GM10847 (cell line): ENCODE measurements around the gene PGM2L1.

Source experiments
- POLR2A ChIP-seq: IDR thresholded peaks from 2 replicates; pipeline ENCODE4 v1.6.1; 2011; ENCODE audit not compliant: insufficient read length; ENCODE audit errors: extremely low read depth

Gene PGM2L1

DNA sequence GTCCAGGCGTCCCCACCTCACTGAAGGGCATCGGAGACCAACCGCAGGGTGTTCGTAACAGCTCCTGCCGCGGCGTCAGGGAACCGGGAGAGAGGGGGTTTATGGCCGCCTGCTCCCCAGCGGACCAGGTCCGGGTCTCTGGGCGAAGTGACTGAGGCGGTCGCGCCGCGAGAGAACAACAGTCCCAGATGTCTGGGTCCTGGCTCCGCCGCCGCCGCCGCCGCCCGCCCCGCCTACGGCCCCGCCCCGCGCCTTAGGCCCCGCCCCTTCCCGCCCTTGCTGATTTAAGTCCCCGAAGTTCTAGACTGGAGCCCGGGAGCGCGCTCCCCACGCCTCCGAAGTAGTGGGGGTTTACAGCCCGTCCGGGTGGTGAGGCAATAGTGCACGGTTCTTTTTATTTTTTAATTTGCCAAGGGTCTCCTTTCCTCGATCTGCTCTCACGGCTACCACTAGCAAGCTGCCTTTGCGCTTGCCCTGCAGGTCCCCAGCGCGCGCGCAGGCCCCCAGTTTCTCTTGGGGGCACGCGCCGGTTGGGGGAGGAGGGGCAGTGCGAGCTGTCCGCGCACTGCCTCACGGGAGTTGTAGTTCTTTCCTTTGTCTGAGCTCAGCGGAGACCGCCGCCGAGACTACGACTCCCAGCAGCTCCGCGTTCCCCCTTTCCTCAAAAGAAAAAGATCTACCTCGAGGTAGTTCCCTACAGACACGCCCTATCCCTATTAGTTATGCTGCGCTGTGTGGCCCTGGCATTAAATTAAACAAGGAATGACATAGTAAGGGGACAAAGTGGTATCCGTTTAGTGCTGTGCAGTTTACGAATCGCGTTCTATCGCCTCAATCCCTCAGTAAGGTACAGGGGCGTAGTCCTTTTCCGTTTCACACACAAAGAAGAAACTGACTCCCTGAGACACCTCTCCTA, at the start of gene PGM2L1:
TSS of gene PGM2L1 (minus strand) at position 190 of the 916 bp plus-strand sequence. CDS start 272 bp downstream, outside the sequence.
- TF ChIP-seq POLR2A: peak; percentile 34

DNA sequence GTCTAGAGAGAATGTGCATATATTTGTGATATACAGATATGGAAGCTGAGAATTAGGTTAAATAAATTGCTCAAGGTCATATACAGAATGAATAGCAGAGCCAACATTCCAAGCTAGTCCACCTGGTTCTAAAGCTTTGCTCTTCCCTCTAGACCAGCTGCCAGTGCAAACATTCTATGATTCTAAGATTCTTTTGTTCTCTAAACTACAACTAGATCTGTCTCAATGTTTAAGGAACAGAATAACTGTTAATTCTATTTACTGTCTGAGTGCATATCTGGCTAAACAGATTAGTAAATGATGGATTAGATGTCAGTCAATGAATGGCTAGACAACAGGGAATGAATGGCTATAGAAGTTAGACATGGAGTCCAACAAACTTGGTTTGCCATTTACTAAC, 49.5 kb upstream of the PGM2L1 start:
- no peak for TF ChIP-seq POLR2A

DNA sequence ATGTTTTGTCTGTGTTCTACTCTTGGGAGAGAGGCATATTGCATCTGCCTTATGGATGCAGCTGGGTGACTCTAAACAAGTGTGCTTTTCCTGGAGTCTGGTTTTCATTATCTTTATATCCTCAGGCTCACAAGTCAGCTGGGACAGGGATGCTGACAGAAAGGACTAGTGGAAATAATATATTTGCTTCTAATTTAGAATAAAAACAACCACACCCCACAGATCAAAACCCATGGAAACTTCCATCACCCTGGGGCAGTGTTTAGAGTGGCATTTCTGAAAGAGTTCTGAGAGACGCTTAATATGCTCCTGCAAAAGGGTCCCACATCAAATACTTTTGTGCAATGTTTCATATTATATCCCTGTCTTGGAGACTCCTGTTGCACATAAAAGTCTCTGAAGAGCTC, 48.3 kb upstream of the PGM2L1 start:
- no peak for TF ChIP-seq POLR2A

DNA sequence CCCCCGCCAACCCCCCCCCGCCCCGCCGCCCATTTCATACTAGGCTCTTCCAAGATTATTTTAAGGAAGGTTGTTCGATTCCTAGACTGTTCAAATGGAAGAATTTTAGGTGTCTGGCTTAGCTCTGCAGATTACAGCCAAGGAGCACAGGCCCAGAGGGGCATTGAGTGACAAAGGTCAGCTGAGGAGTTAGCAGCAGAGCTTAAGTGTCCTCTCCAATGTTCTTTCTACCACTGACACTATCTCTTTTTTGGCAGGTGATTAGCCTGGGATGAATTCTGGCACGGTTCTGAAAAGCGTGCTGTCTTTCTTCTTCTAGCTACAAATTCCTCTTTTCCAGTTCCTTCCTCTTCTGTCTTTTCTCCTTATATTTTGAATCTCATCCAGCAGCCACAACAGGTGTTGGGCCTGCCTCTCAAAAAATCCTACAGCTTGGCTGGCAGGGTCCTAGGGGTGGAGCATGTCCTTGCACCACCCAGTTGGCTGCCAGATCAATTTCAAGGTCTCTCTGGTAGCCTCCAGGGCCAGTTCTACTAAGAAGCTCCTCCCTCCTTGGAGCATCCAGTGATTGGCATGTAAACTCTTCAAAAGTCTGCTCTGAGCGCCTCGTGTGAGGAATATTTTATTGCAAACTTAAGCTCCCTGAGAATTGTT, 46.1 kb upstream of the PGM2L1 start:
- no peak for TF ChIP-seq POLR2A

DNA sequence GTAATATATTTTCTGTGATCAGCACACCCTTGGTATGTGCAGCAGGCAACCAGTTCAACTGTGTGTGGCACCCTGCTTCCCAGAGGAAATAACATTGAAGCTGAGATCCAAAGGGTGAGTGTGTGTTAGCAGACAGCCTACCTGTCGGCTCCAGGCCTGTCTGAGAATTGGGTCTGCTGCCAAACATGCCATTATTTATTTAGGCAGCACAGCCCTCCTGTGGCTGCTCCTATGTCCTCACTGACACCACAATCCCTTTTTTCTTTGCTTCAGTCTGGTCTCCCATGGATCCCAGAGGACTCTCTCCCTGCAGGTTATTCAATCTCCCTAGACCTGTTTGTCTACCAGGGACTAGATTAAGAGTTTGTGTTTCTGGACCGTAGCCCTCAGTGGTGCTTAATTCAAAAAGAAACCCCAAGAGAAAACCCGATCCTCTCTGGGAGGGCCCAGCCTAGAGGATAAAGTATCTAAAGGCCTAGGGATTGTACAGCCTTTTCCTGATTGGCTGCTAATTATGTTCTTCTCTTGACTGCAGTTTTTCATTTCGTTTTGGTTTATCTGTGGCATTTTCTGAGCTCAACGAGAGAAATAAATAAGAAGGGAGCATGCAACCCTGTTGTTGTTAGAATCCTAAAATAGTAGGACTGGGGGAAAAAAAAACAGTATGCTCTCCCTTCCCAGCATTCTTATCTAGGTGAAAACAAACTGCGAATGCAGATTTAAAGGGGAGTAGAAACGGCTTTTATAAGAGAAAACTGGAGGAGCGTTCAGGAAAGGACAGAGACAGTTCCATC, 45.0 kb upstream of the PGM2L1 start:
- no peak for TF ChIP-seq POLR2A

DNA sequence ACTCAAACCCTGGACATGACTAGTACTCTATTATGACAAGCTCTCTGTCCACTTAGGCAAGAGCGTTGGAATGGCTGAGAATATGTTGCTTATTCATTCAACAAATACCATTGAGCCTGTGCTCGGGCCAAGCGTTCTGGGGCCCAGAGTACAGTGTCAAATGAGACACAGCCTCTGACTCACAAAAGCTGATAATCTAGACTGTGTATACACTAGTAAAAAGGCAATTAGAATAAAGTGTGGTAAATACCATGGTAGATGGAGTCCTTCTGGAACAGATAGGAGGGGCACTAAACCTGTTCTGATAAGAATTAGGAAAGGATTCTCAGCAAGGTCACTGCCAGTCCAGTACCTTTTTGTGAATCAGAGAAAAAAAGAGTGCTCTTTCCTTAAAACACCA, 44.4 kb upstream of the PGM2L1 start:
- TF ChIP-seq POLR2A: no peak

DNA sequence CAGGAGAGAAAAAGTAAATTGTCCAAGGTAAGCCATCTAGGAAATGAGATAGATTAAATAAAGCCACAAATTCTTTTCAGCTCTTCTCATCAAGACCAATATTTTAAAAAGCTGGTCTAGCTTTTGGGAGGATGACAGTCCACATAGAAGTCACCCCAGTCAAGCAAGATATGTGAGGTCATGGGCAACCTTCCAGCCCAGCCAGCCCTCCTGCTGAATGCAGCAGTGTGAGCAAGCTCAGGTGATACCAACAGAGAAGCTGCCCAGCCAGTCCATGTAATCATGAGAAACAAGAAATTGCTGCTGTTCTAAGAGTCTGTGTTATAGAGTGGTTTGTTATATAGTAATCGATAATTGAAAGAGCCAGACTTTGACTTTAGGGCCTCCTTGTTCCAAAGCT, 40.4 kb upstream of the PGM2L1 start:
- TF ChIP-seq POLR2A: no peak

DNA sequence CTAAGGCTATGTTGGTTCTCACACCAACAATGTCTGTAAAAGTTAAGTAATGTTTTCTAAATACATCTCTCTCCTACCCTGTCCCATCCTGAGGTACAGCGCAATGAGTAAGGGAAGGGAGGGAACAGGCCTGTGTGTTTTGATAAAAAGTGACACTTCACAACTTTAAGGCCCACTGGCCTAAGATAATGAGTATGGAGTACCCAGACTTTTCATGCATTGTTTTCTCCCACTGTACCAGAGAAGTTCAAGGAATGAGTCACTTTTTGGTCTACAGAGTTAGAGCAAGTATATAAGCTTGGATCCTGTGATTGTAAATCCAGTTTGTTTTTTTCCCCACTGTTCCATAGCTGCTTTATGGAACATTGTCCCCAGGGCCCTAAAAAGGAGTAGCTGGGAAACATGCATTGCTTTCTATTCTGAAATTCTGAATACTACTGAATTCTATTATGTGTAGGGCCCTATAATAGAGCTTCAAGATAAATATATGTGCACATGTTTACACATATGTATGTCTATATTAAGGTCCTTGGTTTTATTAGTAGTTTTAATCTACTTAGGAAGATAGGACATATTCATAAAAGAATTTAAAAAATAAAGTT, 39.3 kb upstream of the PGM2L1 start:
- no peak for TF ChIP-seq POLR2A

DNA sequence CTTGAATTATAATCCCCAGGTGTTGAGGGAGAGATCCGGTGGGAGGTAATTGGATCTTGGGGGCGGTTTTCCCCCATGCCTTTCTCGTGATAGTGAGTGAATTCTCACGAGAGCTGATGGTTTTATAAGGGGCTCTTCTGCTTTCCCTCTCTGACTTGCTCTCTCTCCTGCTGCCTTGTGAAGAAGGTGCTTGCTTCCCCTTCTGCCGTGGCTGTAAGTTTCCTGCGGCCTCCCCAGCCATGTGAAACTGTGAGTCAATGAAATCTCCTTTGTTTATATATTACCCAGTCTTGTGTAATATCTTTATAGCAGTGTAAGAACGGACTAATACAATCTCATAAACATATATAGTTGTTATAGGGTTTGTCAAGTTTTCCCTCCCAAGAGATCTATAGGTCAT, 36.3 kb upstream of the PGM2L1 start:
- no peak for TF ChIP-seq POLR2A

DNA sequence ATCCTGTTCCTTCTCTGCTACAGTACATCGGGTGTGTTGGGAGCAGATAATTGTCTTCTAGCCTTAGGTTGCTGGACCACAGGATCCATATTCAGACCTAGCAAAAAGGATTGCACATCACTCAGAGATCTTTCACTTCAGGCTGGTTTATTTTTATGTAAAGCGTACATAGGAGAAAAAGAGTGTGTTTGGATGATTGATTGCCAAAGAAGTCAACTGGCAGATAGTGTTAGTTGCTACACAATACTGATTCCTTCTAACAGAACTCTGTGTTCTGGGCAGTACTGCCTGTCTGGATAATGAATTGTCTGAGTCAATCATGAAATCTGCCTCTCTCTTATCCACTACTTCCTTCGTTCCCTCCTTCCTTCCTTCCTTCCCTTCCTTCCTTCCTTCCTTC, 31.0 kb upstream of the PGM2L1 start:
- no peak for TF ChIP-seq POLR2A

DNA sequence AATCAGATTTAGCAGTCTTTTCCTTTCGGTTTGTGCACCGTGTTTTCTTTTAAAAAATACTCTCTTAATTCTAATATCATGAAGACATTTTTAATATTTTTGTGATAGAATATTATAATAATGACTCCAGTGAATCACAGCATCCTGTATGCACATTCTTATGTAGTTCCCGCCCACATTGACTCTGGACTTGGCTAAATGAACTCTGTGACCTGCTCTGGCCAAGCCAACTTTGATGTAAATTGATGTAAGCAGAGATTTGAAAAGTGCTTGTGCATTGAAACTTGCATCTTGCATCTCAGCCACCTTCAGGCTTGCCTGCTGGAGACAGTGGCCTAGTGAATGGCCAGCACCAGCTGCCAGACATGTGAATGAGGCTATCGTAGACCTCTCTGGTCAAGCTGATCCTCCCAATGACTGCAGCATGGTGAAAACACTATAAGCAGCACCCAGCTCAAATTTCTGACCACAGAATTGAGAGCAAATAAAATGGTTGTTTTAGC, 29.2 kb upstream of the PGM2L1 start:
- TF ChIP-seq POLR2A: no peak

DNA sequence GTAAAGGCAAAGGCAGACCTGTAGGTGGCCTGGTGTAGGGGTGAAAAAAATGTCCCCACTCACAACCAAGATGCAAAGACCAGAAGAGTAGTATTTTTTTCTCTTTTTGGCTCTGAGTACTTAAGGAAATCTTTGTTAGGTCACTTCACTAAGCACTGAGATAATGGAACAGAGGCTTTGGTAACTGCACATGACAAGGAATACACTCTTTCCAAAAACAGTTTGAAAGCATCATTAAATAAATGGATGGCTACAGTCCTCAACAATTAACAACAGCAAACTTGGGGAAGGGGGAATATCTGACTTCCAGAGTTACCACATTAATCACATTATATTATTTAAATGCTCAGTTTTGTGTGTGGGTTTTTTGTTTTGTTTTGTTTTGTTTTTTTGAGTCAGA, 26.9 kb upstream of the PGM2L1 start:
- no peak for TF ChIP-seq POLR2A

DNA sequence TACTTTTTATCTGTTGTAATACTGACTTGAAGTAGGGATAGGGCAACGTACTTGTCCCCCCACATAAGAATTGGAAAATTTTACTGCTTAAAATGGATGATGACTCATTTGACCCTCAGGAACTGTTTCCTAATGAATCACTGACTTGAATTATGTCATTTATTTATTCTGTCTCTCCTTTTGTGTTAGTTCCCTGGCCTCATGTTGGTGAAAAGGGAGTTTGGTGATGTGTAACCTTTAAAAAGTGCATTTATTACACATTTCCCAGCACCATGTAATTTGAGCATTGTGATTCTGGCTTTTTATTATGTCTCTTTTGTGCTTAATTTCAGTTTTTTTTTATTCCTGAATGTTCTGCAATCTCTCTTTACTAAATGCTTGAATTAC, 20.3 kb upstream of the PGM2L1 start:
- TF ChIP-seq POLR2A: no peak

DNA sequence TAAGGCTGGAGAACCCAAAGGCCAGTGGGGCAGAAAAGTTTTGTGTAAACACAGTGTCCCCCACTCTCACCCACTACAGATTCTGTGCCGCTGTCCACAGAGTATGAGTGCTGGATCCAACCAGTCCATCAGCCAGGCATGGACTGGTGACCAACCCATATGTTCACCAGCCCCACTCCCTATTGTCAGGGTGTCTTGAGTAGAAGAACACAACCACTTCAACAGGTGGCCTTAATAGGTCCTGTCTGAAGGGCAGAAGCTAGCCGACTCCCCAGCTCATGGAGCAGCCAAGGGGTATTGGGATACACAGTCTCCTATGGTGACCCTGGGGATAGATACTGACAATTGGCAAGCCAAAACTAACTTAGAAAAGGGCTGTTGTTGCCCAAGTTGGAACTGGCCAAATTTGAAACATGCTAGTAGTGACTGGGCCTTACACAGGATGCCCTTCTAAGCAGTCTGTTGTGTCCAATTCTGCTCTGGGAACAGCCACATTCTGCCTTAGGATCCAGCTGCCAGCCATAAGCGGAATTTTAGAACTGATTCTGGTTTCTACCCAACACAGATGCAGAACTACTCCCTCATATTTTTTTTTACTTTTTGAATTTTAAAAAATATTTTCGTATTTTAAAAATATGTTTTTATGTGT, 19.8 kb upstream of the PGM2L1 start:
- TF ChIP-seq POLR2A: no peak

DNA sequence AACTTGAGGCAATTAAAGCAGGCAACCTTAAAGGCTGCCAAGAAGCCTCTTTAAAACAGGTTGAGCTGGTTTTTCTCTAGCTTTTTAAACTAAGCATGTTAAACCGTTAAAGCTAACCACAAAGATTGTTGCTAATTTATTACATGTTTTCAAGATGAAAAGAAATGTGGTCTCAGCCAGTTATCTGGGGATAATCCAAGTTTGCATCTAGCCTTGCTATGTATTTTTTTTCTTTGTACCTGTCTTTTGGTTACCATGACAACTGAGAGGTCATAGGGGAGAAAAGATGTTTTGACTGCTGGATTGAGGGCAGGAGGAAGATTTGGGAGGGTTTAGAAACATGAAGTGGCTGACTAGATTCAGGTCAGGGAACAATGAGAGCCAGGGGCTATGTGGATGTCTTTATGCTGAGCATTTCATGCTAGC, 19.2 kb upstream of the PGM2L1 start:
- TF ChIP-seq POLR2A: no peak

DNA sequence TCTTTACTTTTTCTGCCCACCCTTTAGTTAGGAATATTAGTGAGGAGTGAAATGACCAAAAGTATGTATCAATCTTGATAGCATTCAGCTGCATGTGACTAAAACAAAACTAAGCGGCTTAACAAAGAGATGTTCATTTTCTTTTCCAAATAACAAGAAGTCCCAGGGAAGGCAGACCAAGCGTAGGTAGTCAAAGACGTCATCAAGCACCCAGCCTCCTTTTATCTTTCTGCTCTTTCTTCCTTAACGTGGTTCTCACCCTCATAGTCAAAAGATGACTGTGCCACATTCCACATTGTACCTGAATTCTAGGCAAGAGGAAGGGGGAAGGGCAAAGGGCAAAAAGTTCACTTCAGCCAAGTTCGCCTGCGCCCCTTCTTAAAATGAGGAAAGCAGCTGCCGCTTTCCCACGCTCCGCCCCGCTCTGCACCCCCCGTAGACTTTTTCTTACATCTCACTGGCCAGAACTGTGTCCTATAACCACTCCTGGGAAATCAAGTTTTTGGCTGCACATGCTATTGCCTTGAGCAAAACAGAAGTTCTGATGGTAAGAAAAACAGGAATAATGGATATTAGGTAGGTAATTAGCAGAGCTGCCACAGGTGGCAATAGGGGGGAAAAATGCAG, 14.6 kb upstream of the PGM2L1 start:
- TF ChIP-seq POLR2A: no peak
